Lower leg skin (tissue), 3 donors: Measurements from ENCODE around the gene MTARC2.

Experiments
- CTCF ChIP-seq, 3 donors: fragments of 450-650 bp; IDR thresholded peaks; one replicate each; pipeline ENCODE4 v1.5.1; 2016; ENCODE audit warnings: antibody characterized with exemption in 3 of 3, mild to moderate bottlenecking in 3 of 3, moderate library complexity in 2 of 3
- POLR2A ChIP-seq, 2 donors: fragments of 450-650 bp; IDR thresholded peaks; one replicate each; pipeline ENCODE4 v1.6.1; 2016 to 2017; ENCODE audit warnings: antibody characterized with exemption in 2 of 2, mild to moderate bottlenecking in 1 of 2, moderate library complexity in 1 of 2

- TF ChIP-seq CTCF (IDR thresholded peaks at IDR 0.05) = no peak
- no peak for TF ChIP-seq POLR2A (IDR thresholded peaks at IDR 0.05)
Observed at GRCh38 chr1:220784751-220785150, 36.6 kb downstream of the MTARC2 start.
